Calu3 (cell line): Measurements from ENCODE around the gene LDLRAD4. TPM values are rescaled to one million over a fixed set of nuclear protein-coding genes. Genes with fewer than 3 reads are reported as not detected.

Experiments
- BruUV-seq: library from RNA; stranded (reverse); fragments of 400-500 nt; replicated peaks from 2 replicates; lab custom pipeline; 2021; lab: Mats Ljungman, UMichigan
- CTCF ChIA-PET: fragments of 300-600 bp; sonication (Branson Sonifier 250); formaldehyde crosslinking; loops from one replicate; lab custom pipeline; 2022; ENCODE audit warnings: antibody characterized with exemption; lab: Charles Lee
- DNase-seq: peaks from one replicate; pipeline ENCODE4 v3.0.0; 2022
- H3K27ac Mint-ChIP-seq: one replicate; pipeline ENCODE4 v1.8.0; 2022; ENCODE audit warnings: mixed read lengths; ENCODE audit not compliant: unreplicated experiment
- H3K27me3 Mint-ChIP-seq: one replicate; pipeline ENCODE4 v1.8.0; 2022; ENCODE audit warnings: mixed read lengths; ENCODE audit not compliant: unreplicated experiment
- H3K36me3 Mint-ChIP-seq: one replicate; pipeline ENCODE4 v1.8.0; 2022; ENCODE audit warnings: mild to moderate bottlenecking, moderate library complexity, mixed read lengths; ENCODE audit not compliant: insufficient read depth, unreplicated experiment
- H3K4me1 Mint-ChIP-seq: one replicate; pipeline ENCODE4 v1.8.0; 2022; ENCODE audit warnings: mild to moderate bottlenecking, low read depth, mixed read lengths; ENCODE audit not compliant: unreplicated experiment
- H3K4me3 Mint-ChIP-seq: one replicate; pipeline ENCODE4 v1.8.0; 2022; ENCODE audit warnings: mild to moderate bottlenecking, low read depth, moderate library complexity, mixed read lengths; ENCODE audit not compliant: unreplicated experiment
- H3K9me3 Mint-ChIP-seq: one replicate; pipeline ENCODE4 v1.8.0; 2022; ENCODE audit warnings: low read depth, mixed read lengths; ENCODE audit not compliant: unreplicated experiment
- intact Hi-C: fragments of 100-400 bp; cut with micrococcal nuclease; formaldehyde crosslinking; loops from one replicate; pipeline ENCODE4 v1.10.0; 2022; ENCODE audit not compliant: unreplicated experiment
- total RNA-seq: library from RNA; stranded (reverse); gene quantifications from 2 replicates; pipeline ENCODE4 v1.2.3, GENCODE V29; 2022
- TF ChIP-seq, protein P1 (sequence below): fragments of 200-600 bp; IDR thresholded peaks from one replicate; pipeline ENCODE4 v1.8.0; 2022; ENCODE audit warnings: antibody characterized with exemption; ENCODE audit not compliant: unreplicated experiment

LDLRAD4 gene
- total RNA-seq, 1 experiment from 2014 or later = 0.50 TPM

DNA sequence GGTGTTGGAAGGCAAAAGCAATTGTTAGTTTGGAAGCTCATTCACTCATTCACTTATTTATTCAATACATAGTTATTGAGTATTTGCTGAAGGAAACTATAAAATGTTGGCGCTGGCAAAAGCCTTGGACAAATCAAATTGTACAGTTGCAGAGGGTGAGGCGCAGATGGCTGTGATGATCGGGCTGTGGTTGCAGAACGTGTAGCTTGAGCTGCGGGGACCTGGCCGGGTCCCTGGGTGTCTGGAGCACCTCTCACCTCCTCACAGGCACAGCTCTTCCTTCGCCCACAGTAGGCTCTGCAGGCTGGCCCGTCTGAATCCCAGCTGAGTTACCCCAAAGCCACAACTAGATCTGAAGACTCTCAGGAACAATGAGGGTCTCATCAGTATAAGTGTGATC lies 72.7 kb downstream of the LDLRAD4 start:
- intact Hi-C loops = loop anchor here (1.0 kb wide), 1 partner anchor 21 kb away; no protein-coding TSS in a partner anchor
- H3K27ac Mint-ChIP-seq = no peak overlapping the region
- H3K36me3 Mint-ChIP-seq = no peaks in the 10 kb centered on the region
- no TSS peak for BruUV-seq
- peaks cover 68% of the 10 kb centered on the region for H3K27me3 Mint-ChIP-seq
- DNase-seq = no peak
- no peaks in the 10 kb centered on the region for H3K4me1 Mint-ChIP-seq
- H3K9me3 Mint-ChIP-seq = no peaks in the 10 kb centered on the region
- H3K4me3 Mint-ChIP-seq = no peak overlapping the region
- CTCF ChIA-PET = no interaction called here
- TF ChIP-seq, protein P1, sequence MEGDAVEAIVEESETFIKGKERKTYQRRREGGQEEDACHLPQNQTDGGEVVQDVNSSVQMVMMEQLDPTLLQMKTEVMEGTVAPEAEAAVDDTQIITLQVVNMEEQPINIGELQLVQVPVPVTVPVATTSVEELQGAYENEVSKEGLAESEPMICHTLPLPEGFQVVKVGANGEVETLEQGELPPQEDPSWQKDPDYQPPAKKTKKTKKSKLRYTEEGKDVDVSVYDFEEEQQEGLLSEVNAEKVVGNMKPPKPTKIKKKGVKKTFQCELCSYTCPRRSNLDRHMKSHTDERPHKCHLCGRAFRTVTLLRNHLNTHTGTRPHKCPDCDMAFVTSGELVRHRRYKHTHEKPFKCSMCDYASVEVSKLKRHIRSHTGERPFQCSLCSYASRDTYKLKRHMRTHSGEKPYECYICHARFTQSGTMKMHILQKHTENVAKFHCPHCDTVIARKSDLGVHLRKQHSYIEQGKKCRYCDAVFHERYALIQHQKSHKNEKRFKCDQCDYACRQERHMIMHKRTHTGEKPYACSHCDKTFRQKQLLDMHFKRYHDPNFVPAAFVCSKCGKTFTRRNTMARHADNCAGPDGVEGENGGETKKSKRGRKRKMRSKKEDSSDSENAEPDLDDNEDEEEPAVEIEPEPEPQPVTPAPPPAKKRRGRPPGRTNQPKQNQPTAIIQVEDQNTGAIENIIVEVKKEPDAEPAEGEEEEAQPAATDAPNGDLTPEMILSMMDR = no peak

DNA sequence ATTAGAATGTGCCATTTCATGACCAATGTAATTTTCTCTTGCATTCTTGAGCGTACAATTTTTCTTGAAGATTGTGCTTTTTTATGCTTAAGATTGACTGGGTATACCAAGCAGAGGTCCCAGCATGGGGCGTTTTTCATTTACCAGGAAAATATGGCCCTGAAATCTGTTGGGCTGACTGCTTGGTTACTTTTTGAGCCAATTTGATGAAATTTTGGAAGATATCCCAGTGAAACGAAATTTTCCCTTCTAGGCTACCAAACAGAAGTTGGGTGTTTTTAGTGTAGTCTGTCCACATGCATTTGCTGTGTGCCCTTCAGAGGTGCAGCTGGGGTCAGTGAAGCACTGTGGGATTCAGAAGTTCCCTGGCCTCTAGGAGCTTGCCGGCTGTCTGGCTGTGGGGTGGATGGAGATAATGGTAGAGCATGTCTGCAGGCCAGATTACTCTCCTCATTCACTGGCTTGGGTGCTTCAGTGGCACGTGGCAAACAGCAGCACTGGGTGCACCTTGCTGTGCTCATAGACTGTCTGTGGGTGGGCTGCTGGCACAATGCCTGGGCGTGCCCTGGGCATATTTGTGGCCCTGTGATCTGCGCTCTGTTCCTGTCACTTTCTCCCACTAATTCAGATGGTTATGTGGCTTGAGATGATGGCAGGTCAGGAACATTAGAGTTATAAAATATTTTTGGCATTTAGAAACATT lies 73.3 kb downstream of the LDLRAD4 start:
- no peak overlapping the region for H3K4me3 Mint-ChIP-seq
- no peaks in the 10 kb centered on the region for H3K9me3 Mint-ChIP-seq
- H3K27ac Mint-ChIP-seq = no peak overlapping the region
- TF ChIP-seq, protein P1 = no peak
- H3K36me3 Mint-ChIP-seq = no peaks in the 10 kb centered on the region
- intact Hi-C loops = loop anchor here (1.0 kb wide), 1 partner anchor 22 kb away; no protein-coding TSS in a partner anchor
- no peak for DNase-seq
- no TSS peak for BruUV-seq
- no peaks in the 10 kb centered on the region for H3K4me1 Mint-ChIP-seq
- H3K27me3 Mint-ChIP-seq = peaks cover 68% of the 10 kb centered on the region
- CTCF ChIA-PET = no interaction called here

DNA sequence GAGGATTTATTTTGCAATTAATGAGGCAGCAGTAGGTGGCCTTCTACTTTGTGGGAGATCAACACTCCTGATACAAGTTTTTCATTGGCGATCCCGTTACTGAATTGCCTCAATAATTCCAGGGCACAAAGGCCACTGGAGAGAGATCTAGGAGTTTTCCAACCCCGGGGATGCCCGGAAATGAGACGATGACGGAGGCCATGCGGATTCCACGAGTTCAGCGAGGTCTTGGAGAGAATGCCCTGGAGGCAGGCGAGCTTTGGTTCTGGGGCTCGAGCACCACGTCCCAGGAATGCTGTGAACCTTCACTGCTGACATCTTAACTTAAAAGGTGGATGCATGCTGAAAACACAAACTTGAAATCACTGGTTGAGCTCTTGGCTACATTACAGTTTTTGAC lies 74.2 kb downstream of the LDLRAD4 start:
- Mint-ChIP-seq H3K27me3 (peaks cover 71% of the 10 kb centered on the region), H3K36me3 (no peaks in the 10 kb centered on the region), H3K4me3 (no peak overlapping the region), H3K9me3 (no peaks in the 10 kb centered on the region), H3K27ac (no peak overlapping the region), H3K4me1 (no peaks in the 10 kb centered on the region)
- CTCF ChIA-PET = no interaction called here
- intact Hi-C loops = no loop called here
- DNase-seq = no peak
- TF ChIP-seq, protein P1 = no peak
- no TSS peak for BruUV-seq

DNA sequence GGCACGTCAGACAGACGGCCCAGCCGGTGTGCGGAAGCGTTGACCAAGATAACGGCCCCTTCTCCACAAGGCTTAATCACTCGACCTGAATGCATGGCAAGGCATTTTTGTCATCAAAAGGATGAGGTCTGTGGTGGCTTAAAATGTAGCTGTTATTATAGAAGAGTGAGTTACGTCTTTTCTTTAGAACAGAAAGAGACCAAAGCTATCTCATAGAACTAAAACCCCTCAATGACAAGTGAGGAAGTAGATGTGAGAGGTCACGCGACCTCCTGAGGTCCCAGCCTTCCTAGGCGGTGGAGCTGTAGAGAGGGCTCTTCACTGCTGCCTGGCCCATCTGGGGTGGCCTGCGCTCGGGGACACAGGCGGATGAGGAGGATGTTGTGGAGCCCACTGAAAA lies 75.7 kb downstream of the LDLRAD4 start:
- CTCF ChIA-PET = no interaction called here
- no peak overlapping the region for H3K27ac Mint-ChIP-seq
- no peak for DNase-seq
- H3K4me3 Mint-ChIP-seq = no peak overlapping the region
- peaks cover 80% of the 10 kb centered on the region for H3K27me3 Mint-ChIP-seq
- intact Hi-C loops = loop anchor here (2.0 kb wide), 1 partner anchor 48 kb away; no protein-coding TSS in a partner anchor
- no peaks in the 10 kb centered on the region for H3K36me3 Mint-ChIP-seq
- TF ChIP-seq, protein P1 = no peak
- H3K4me1 Mint-ChIP-seq = no peaks in the 10 kb centered on the region
- H3K9me3 Mint-ChIP-seq = no peaks in the 10 kb centered on the region
- no TSS peak for BruUV-seq
